NCI-H2081 (cell line): Measurements from ENCODE around the gene COL9A2.
A peak's percentile ranks its signal among the peaks of the same experiment; 100 is the strongest.

ENCODE experiments used
- DNase-seq, 2 experiments: peaks; one replicate each; lab custom pipeline; 2025; lab: John Stamatoyannopoulos, UW

Gene COL9A2

GRCh38 chr1:40257688-40258444, 59.2 kb downstream of the COL9A2 start, which contains the start of gene ZMPSTE24:
ZMPSTE24 (plus strand) TSS chr1:40258236; CDS start chr1:40258272, 36 bp downstream.
- DNase-seq: peak; percentile 99 to 100

- DNase-seq: peak; percentile 7 to 75
Measured at GRCh38 chr1:40257313-40257687, 59.8 kb downstream of the COL9A2 start.

GRCh38 chr1:40256401-40257084, 60.5 kb downstream of the COL9A2 start:
- no peak for DNase-seq

- no peak for DNase-seq
Measured at GRCh38 chr1:40255231-40255630, 61.9 kb downstream of the COL9A2 start.

DNA sequence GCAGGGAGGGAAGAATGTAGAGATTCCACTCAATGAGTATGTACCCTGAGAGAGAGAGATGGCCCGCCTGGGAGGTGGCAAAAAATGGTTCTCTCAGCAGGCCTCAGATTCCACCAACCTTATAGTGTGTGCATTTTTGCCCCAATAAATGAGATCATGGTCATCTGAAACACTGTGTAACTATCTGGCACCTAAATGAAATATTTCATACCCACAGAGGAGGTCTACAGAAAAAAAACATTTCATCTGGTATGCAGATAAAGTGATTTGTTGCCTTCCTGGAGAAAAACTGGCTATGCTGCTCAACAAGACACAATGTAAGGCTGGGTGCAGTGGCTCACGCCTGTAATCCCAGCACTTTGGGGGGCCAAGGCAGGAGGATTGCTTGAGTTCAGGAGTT, 64.5 kb downstream of the COL9A2 start:
- DNase-seq: no peak

DNA sequence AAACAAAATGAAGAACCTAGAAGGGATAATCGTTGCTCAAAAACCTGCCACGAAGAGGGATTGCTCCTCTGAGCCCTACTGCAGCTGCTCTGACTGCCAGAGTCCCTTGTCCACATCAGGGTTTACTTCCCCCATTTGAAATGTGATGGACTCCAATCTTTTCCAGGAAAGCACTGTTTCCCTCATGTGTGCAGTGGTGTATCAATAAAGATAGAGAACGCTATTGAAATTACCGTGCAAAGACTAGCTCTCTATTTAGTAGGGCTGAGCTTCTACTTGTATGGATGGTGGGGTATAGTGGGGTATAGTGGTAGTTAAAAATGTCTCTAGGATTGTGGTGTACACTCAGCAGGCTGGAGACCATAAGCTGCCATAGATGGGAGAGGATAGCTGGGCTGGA, 65.6 kb downstream of the COL9A2 start:
- no peak for DNase-seq
